Measurements from ENCODE around the gene RBPJL. TPM values are rescaled to one million over a fixed set of nuclear protein-coding genes. Genes with fewer than 3 reads are reported as not detected.

Gene RBPJL
- total RNA-seq, 1 donor, result not detected

DNA sequence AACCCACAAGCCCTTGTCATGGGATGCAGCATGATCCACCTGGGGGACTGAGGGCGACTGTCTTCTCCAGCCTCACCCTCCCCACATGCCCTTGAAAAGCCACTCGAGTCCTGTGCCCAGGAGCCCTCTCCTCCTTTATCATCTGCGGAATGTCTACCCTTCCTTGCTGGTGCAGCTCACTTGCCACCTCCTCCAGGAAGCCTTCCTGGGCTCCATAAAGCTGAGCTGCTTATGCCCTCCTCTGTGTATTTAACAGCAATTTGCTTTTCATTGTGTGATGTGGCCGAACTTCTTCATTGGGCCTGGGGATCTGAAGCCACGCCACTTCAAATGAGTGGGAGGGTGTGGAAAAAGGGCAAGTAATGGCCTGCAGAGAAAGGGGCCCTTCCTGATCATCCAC, 17.8 kb upstream of the RBPJL start:
- Histone ChIP-seq H3K27me3 (ENCODE audit: insufficient read depth, low read length) (peaks cover 8% of the 10 kb centered on the region), H3K4me3 (ENCODE audit: low read length) (no peak overlapping the region), H3K4me1 (ENCODE audit: insufficient read depth, low read length) (peaks cover 15% of the 10 kb centered on the region), H3K9me3 (ENCODE audit: low read depth, low read length) (no peaks in the 10 kb centered on the region)

- no peaks in the 10 kb centered on the region for H3K9me3 ChIP-seq (ENCODE audit: low read depth, low read length)
- H3K27me3 ChIP-seq (ENCODE audit: insufficient read depth, low read length), result peaks cover 18% of the 10 kb centered on the region
- H3K4me3 ChIP-seq (ENCODE audit: low read length), result no peak overlapping the region
- peaks cover 19% of the 10 kb centered on the region for H3K4me1 ChIP-seq (ENCODE audit: insufficient read depth, low read length)
Observed at GRCh38 chr20:45289942-45290676, 16.5 kb upstream of the RBPJL start.

- H3K9me3 ChIP-seq (ENCODE audit: low read depth, low read length), result no peaks in the 10 kb centered on the region
- peaks cover 19% of the 10 kb centered on the region for H3K4me1 ChIP-seq (ENCODE audit: insufficient read depth, low read length)
- H3K27me3 ChIP-seq (ENCODE audit: insufficient read depth, low read length), result peaks cover 18% of the 10 kb centered on the region
- no peak overlapping the region for H3K4me3 ChIP-seq (ENCODE audit: low read length)
Observed at GRCh38 chr20:45290677-45291355, 15.8 kb upstream of the RBPJL start.

- Histone ChIP-seq H3K4me1 (ENCODE audit: insufficient read depth, low read length) (peaks cover 19% of the 10 kb centered on the region), H3K9me3 (ENCODE audit: low read depth, low read length) (no peaks in the 10 kb centered on the region), H3K4me3 (ENCODE audit: low read length) (no peak overlapping the region), H3K27me3 (ENCODE audit: insufficient read depth, low read length) (peaks cover 18% of the 10 kb centered on the region)
Observed at GRCh38 chr20:45291526-45291925, 15.1 kb upstream of the RBPJL start.

- H3K4me3 ChIP-seq (ENCODE audit: low read length), result no peak overlapping the region
- peaks cover 18% of the 10 kb centered on the region for H3K27me3 ChIP-seq (ENCODE audit: insufficient read depth, low read length)
- no peaks in the 10 kb centered on the region for H3K9me3 ChIP-seq (ENCODE audit: low read depth, low read length)
- peaks cover 19% of the 10 kb centered on the region for H3K4me1 ChIP-seq (ENCODE audit: insufficient read depth, low read length)
Observed at GRCh38 chr20:45292343-45292742, 14.3 kb upstream of the RBPJL start.

DNA sequence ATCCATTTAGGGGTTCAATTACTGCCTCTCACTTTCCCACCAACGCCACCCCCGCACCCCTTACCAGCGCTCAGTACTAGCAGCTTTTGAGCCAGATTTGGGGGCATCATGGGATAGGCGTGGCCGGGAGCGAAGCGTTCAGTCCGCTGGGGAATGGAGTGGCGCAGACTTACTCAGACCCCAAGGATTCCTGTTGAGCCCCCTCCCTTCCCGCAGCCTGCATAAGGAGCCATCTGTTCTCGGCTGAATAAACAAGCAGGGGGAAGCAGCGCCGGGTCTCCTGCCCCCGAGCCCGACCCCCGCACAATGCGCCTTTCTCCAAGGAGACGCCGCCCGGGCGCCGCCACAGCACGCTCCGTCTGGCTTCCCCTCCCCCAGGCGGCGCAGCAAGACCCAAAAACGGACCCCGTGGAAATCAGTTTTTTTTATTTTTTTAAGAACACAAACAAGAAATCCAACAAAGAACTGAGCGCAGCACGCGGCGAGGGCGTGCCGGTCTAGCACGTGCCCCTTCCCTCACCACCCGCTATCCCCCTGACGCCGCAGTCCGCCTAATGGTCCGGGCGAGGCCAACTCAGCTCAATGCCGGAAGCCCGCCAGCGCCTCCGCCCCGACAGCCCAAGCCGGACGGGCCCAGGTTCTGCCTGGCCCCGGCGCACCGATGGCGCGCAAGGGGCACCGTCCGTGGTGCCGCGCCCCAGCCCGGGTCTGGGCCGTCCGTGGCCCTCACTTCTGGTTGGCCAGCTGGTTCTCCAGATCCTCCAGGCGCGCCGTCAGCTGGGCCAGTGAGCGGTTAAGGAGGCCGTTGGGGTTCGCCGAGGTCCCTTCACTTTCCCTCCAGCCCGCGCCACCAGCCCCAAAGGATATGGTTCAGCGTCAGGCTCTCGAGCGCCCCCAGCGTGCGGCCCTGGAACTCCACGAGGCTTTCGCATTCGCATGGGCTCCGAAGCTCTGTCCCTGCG, 13.3 kb upstream of the RBPJL start:
- Histone ChIP-seq H3K4me3 (ENCODE audit: low read length) (peak overlapping the region; percentile 32), H3K27me3 (ENCODE audit: insufficient read depth, low read length) (peaks cover 18% of the 10 kb centered on the region), H3K4me1 (ENCODE audit: insufficient read depth, low read length) (peaks cover 19% of the 10 kb centered on the region), H3K9me3 (ENCODE audit: low read depth, low read length) (no peaks in the 10 kb centered on the region)

DNA sequence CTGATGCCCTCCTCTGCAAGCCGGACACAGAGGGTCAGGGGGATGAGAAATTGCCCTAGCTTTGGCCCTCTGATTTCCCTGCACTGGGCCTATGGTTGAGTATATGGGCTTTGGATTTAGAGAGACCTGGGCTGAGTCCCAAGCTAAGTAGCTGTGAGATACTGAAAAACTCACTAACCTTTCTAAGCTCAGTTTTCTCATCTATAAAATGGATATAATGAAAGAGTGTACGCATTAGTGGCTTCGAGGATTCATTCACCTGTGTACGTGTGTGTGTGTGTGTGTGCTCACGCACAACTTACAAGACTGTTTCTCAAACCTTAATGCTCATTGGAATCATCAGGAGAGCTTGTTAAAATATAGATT, 12.7 kb upstream of the RBPJL start:
- H3K4me3 ChIP-seq (ENCODE audit: low read length), result no peak overlapping the region
- H3K4me1 ChIP-seq (ENCODE audit: insufficient read depth, low read length), result peaks cover 19% of the 10 kb centered on the region
- H3K27me3 ChIP-seq (ENCODE audit: insufficient read depth, low read length), result peaks cover 18% of the 10 kb centered on the region
- no peaks in the 10 kb centered on the region for H3K9me3 ChIP-seq (ENCODE audit: low read depth, low read length)

DNA sequence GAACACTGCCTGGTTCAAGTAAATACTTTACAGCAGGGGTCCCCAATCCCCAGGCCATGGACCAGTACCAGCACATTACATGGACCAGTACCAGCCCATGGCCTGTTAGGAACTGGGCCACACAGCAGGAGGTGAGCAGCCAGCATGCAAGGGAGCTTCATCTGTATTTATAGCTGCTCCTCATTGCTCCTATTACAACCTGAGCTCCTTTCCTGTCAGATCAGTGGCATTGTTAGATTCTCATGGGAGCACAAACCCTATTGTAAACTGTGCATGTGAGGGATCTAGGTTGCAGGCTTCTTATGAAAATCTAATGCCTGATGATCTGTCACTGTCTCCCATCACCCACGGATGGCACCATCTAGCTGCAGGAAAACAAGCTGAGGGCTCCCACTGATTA, 12.0 kb upstream of the RBPJL start:
- Histone ChIP-seq H3K4me3 (ENCODE audit: low read length) (no peak overlapping the region), H3K4me1 (ENCODE audit: insufficient read depth, low read length) (peaks cover 19% of the 10 kb centered on the region), H3K9me3 (ENCODE audit: low read depth, low read length) (no peaks in the 10 kb centered on the region), H3K27me3 (ENCODE audit: insufficient read depth, low read length) (peaks cover 18% of the 10 kb centered on the region)

- H3K27me3 ChIP-seq (ENCODE audit: insufficient read depth, low read length), result peaks cover 12% of the 10 kb centered on the region
- H3K4me3 ChIP-seq (ENCODE audit: low read length), result no peak overlapping the region
- H3K9me3 ChIP-seq (ENCODE audit: low read depth, low read length), result no peaks in the 10 kb centered on the region
- H3K4me1 ChIP-seq (ENCODE audit: insufficient read depth, low read length), result peaks cover 12% of the 10 kb centered on the region
Observed at GRCh38 chr20:45297786-45298497, 8.7 kb upstream of the RBPJL start.

DNA sequence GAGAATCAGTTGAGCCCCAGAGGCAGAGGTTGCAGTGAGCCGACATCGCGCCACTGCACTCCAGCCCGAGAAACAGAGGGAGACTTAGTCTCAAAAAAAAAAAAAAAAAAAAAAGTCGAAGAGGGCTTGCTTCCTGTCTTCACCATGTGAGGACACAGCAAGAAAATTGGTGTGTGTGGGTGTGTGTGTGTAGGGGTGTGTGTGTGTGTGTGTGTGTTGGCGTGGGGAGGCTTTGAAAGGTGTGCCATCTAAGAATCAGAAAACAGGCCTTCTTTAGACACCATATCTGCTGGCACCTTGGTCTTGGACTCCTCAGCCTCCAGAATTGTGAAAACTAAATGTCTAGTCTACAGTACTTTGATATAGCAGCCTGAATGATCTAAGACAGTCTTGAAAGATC, 6.9 kb upstream of the RBPJL start:
- H3K4me1 ChIP-seq (ENCODE audit: insufficient read depth, low read length), result no peaks in the 10 kb centered on the region
- peaks cover under 1% of the 10 kb centered on the region for H3K27me3 ChIP-seq (ENCODE audit: insufficient read depth, low read length)
- no peak overlapping the region for H3K4me3 ChIP-seq (ENCODE audit: low read length)
- H3K9me3 ChIP-seq (ENCODE audit: low read depth, low read length), result no peaks in the 10 kb centered on the region

GRCh38 chr20:45300961-45301360, 5.7 kb upstream of the RBPJL start:
- no peak overlapping the region for H3K4me3 ChIP-seq (ENCODE audit: low read length)
- H3K27me3 ChIP-seq (ENCODE audit: insufficient read depth, low read length), result no peaks in the 10 kb centered on the region
- H3K9me3 ChIP-seq (ENCODE audit: low read depth, low read length), result no peaks in the 10 kb centered on the region
- no peaks in the 10 kb centered on the region for H3K4me1 ChIP-seq (ENCODE audit: insufficient read depth, low read length)

GRCh38 chr20:45301824-45302271, 4.8 kb upstream of the RBPJL start:
- Histone ChIP-seq H3K4me1 (ENCODE audit: insufficient read depth, low read length) (no peaks in the 10 kb centered on the region), H3K27me3 (ENCODE audit: insufficient read depth, low read length) (peaks cover 5% of the 10 kb centered on the region), H3K4me3 (ENCODE audit: low read length) (no peak overlapping the region), H3K9me3 (ENCODE audit: low read depth, low read length) (no peaks in the 10 kb centered on the region)

- H3K4me1 ChIP-seq (ENCODE audit: insufficient read depth, low read length), result no peaks in the 10 kb centered on the region
- H3K9me3 ChIP-seq (ENCODE audit: low read depth, low read length), result no peaks in the 10 kb centered on the region
- peaks cover 5% of the 10 kb centered on the region for H3K27me3 ChIP-seq (ENCODE audit: insufficient read depth, low read length)
- H3K4me3 ChIP-seq (ENCODE audit: low read length), result no peak overlapping the region
Observed at GRCh38 chr20:45303586-45304463, 2.8 kb upstream of the RBPJL start.

Measured in mononuclear cell (primary cell).